Measurements from ENCODE around the gene SAMD4A.

DNA sequence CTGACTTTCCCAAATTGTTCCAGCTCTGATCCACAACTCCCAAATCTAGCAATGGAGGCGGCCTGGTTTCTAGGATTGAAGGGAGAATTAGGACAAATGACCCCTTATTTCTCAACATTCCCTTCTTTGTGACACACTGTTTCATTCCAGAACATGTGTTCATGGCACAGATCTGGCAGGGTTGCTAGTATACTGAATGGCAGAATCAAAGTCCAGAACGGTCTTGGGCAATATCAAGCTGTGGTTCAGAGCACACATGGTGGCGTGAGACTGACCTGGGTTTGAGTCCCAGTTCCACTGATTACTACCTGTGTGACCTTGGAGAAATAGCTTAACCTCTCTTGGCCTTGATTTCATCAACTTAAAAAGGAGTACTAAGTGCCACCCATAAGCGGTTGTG lies 152.5 kb downstream of the SAMD4A start:
- TF ChIP-seq, protein P1, sequence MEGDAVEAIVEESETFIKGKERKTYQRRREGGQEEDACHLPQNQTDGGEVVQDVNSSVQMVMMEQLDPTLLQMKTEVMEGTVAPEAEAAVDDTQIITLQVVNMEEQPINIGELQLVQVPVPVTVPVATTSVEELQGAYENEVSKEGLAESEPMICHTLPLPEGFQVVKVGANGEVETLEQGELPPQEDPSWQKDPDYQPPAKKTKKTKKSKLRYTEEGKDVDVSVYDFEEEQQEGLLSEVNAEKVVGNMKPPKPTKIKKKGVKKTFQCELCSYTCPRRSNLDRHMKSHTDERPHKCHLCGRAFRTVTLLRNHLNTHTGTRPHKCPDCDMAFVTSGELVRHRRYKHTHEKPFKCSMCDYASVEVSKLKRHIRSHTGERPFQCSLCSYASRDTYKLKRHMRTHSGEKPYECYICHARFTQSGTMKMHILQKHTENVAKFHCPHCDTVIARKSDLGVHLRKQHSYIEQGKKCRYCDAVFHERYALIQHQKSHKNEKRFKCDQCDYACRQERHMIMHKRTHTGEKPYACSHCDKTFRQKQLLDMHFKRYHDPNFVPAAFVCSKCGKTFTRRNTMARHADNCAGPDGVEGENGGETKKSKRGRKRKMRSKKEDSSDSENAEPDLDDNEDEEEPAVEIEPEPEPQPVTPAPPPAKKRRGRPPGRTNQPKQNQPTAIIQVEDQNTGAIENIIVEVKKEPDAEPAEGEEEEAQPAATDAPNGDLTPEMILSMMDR (IDR thresholded peaks at IDR 0.05), result no peak
- no peak for TF ChIP-seq POLR2A (IDR thresholded peaks at IDR 0.05)

All from lower leg skin (tissue), 3 donors.